Measurements from ENCODE around the gene EXOC4.

EXOC4 gene

DNA sequence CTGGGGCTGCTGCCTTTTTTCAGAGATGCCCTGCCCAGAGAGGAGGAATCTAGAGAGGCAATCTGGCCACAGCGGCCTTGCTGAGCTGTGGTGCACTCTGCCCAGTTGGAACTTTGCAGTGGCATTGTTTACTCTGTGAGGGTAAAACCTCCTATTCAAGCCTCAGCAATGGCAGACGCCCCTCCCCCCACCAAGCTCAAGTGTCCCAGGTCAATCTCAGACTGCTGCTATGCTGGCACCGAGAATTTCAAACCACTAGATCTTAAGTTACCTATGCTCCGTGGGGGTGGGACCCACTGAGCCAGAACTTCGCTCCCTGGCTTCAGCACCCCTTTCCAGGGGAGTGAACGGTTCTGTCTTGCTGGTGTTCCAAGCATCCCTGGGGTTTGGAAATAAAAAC, 77.2 kb downstream of the EXOC4 start:
- H3K4me3 ChIP-seq = no peak overlapping the region
- peaks cover 2% of the 10 kb centered on the region for H3K36me3 ChIP-seq (ENCODE audit: insufficient read depth, low read length)
- H3K9me3 ChIP-seq (ENCODE audit: low read depth, low read length) = no peaks in the 10 kb centered on the region
- H3K27ac ChIP-seq = no peak overlapping the region
- no peak for DNase-seq (ENCODE audit: low read depth, low spot score)
- H3K9ac ChIP-seq (ENCODE audit: insufficient read length) = no peak overlapping the region
- TF ChIP-seq EZH2 (IDR thresholded peaks at IDR 0.05) (no peak), POLR2AphosphoS5 (IDR thresholded peaks at IDR 0.05; ENCODE audit: borderline replicate concordance, low read depth, low read length) (no peak), FOXP2 (optimal IDR thresholded peaks at IDR 0.05; ENCODE audit: control extremely low read depth, extremely low read length, insufficient read depth) (no peak)

DNA sequence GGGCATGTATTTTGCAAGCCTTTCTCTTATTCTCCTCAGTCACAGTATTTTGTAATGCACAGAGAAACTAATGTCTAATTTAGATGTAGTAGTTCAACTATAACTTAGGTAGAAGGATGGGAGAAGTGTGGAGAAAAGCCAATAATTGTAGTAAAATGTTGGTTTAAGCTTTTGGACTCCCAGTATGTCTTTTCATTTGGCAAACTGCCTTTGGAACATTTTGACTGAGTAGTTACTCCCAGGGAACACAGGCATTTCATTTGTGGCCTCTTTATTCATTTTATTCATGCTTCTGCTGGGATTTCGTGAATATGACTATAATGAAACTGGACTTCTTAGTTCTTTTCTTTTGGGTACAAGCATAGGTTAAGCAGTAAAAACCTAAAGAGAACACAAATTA, 79.0 kb downstream of the EXOC4 start:
- Histone ChIP-seq H3K27ac (no peak overlapping the region), H3K36me3 (ENCODE audit: insufficient read depth, low read length) (peaks cover 15% of the 10 kb centered on the region), H3K9me3 (ENCODE audit: low read depth, low read length) (no peaks in the 10 kb centered on the region), H3K4me3 (no peak overlapping the region), H3K9ac (ENCODE audit: insufficient read length) (no peak overlapping the region)
- DNase-seq (ENCODE audit: low read depth, low spot score) = no peak
- TF ChIP-seq EZH2 (IDR thresholded peaks at IDR 0.05) = no peak
- no peak for TF ChIP-seq FOXP2 (optimal IDR thresholded peaks at IDR 0.05; ENCODE audit: control extremely low read depth, extremely low read length, insufficient read depth)
- TF ChIP-seq POLR2AphosphoS5 (IDR thresholded peaks at IDR 0.05; ENCODE audit: borderline replicate concordance, low read depth, low read length) = no peak

DNA sequence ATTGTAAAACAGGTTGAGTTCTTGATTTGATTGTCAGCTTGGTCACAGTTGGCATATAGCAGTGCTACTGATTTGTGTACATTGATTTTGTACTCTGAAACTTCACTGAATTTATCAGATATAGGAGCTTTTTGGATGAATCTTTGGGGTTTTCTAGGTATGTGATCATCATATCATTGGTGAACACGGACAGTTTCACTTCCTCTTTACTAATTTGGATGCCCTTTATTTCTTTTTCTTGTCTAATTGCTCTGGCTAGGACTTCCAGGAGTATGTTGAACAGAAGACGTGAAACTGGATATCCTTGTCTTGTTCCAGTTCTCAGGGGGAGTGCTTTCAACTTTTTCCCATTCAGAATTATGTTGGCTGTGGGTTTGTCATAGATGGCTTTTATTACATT, 86.9 kb downstream of the EXOC4 start:
- H3K9me3 ChIP-seq (ENCODE audit: low read depth, low read length) = 0 out of 2 replicates have a peak, but pooled peaks cover 5% of the 10 kb centered on the region
- H3K36me3 ChIP-seq (ENCODE audit: insufficient read depth, low read length) = peaks cover 24% of the 10 kb centered on the region
- no peak overlapping the region for H3K27ac ChIP-seq
- H3K9ac ChIP-seq (ENCODE audit: insufficient read length) = no peak overlapping the region
- TF ChIP-seq FOXP2 (optimal IDR thresholded peaks at IDR 0.05; ENCODE audit: control extremely low read depth, extremely low read length, insufficient read depth) (no peak), POLR2AphosphoS5 (IDR thresholded peaks at IDR 0.05; ENCODE audit: borderline replicate concordance, low read depth, low read length) (no peak), EZH2 (IDR thresholded peaks at IDR 0.05) (no peak)
- H3K4me3 ChIP-seq = no peak overlapping the region
- no peak for DNase-seq (ENCODE audit: low read depth, low spot score)

DNA sequence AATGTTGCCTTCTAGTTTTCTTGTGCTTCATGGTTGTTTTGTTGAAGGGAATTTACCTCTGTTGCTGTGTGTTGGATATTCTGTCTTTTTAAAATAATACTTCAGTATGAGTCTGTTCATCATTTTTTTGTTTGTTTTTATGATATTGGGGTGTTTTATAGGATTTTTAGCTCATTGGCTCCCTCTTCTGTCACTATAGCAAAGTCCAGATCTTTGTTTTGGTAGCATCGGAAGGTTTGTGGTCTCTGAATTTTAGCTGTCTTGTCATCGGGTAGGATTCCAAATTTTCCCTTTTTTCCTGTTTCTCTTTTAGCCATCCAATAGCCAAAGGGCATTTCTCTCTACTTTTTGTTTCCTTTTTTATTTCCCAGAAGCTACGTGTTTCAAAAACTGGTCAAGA, 91.4 kb downstream of the EXOC4 start:
- peaks cover 8% of the 10 kb centered on the region; the same call in 1 of the 2 replicates for H3K36me3 ChIP-seq (ENCODE audit: insufficient read depth, low read length)
- H3K9ac ChIP-seq (ENCODE audit: insufficient read length) = no peak overlapping the region
- TF ChIP-seq EZH2 (IDR thresholded peaks at IDR 0.05) = no peak
- no peak overlapping the region for H3K27ac ChIP-seq
- H3K4me3 ChIP-seq = no peak overlapping the region
- no peak for DNase-seq (ENCODE audit: low read depth, low spot score)
- H3K9me3 ChIP-seq (ENCODE audit: low read depth, low read length) = 0 out of 2 replicates have a peak, but pooled peaks cover 5% of the 10 kb centered on the region

DNA sequence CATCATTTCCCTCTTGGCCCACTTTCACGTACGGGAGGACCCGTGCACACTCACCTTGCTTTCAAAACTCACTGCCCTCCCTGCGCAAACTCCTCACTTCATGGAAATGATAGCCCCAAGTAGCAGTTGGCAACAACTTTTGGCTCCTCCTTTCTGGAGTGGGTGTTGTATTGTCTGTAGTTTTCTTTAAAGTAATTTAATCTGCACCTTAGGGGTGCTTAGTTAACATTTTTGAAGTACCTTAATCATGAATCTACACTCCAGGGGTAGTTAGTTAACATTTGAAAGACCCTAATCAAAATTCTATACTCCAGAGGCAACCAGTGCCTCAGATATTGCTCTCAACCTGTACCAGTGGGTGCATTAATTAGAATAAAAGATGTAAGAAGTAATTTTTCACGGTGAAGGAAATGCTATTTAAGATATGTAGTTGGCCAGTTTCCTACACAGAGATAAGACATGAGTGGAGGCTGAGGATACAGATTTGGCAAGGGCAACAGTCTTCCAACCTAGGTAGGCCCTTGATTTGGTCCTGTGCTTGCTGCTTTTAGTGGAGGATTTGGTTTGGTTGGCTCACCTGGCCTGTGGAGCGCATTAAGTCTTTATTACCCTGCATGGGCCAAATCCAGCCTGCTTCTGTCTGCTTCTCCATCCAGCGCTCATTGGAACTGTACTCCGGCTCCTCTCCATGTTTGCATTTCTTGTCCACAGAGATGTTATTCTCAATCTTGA, 93.0 kb downstream of the EXOC4 start:
- TF ChIP-seq EZH2 (IDR thresholded peaks at IDR 0.05) = no peak
- no peak for TF ChIP-seq POLR2AphosphoS5 (IDR thresholded peaks at IDR 0.05; ENCODE audit: borderline replicate concordance, low read depth, low read length)
- no peak for TF ChIP-seq FOXP2 (optimal IDR thresholded peaks at IDR 0.05; ENCODE audit: control extremely low read depth, extremely low read length, insufficient read depth)
- H3K27ac ChIP-seq = no peak overlapping the region

DNA sequence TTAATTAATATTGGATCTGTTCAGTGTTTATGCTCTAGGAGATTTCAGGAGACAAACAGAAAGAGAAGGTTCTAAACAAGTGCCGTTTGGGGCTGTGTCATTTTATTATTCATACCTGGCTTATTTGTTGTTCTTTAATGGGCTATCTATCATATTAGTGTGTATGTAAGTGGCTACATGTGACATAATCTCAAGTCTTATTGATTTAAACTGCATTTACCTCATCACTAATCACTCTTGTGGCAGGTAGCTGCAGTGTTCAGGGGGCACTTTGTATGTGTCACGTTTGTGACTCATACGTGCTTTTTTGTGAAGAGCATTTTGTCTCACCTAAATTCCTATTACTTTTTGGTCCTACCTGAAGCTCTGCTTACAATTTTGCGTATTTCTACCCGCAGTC, 95.4 kb downstream of the EXOC4 start:
- no peak overlapping the region for H3K4me3 ChIP-seq
- TF ChIP-seq POLR2AphosphoS5 (IDR thresholded peaks at IDR 0.05; ENCODE audit: borderline replicate concordance, low read depth, low read length) (no peak), EZH2 (IDR thresholded peaks at IDR 0.05) (no peak)
- no peak for DNase-seq (ENCODE audit: low read depth, low spot score)
- H3K9ac ChIP-seq (ENCODE audit: insufficient read length) = no peak overlapping the region
- H3K27ac ChIP-seq = no peak overlapping the region
- H3K9me3 ChIP-seq (ENCODE audit: low read depth, low read length) = peaks cover 19% of the 10 kb centered on the region; the same call in 1 of the 2 replicates
- H3K36me3 ChIP-seq (ENCODE audit: insufficient read depth, low read length) = peaks cover 10% of the 10 kb centered on the region; the same call in 1 of the 2 replicates

More for the DNA sequence above, 93.0 kb downstream of the EXOC4 start:
- no peak overlapping the region for H3K9ac ChIP-seq (ENCODE audit: insufficient read length)
- no peak for DNase-seq (ENCODE audit: low read depth, low spot score)
- H3K36me3 ChIP-seq (ENCODE audit: insufficient read depth, low read length) = peaks cover 4% of the 10 kb centered on the region; the same call in 1 of the 2 replicates
- H3K4me3 ChIP-seq = no peak overlapping the region
- 0 out of 2 replicates have a peak, but pooled peaks cover under 1% of the 10 kb centered on the region for H3K9me3 ChIP-seq (ENCODE audit: low read depth, low read length)

DNA sequence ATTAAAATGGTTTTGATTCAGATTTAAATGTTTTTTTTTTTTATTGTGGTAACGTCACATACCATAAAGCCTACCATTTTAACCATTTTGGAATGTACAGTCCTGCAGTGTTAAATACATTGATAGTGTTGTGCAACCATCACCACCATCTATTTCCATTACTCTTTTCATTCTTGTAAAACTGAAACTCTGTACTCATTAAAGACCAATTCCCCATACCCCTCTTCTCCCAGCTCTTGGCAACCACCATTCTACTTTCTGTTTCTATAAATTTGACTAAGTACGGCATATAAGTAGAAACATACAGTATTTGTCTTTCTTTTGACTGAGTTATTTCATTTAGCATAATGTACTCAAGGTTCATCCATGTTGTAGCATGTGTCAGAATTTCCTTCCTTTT, 96.2 kb downstream of the EXOC4 start:
- Histone ChIP-seq H3K36me3 (ENCODE audit: insufficient read depth, low read length) (peaks cover 15% of the 10 kb centered on the region; the same call in 1 of the 2 replicates), H3K9ac (ENCODE audit: insufficient read length) (no peak overlapping the region), H3K4me3 (no peak overlapping the region), H3K27ac (no peak overlapping the region), H3K9me3 (ENCODE audit: low read depth, low read length) (peaks cover 21% of the 10 kb centered on the region; the same call in 1 of the 2 replicates)
- DNase-seq (ENCODE audit: low read depth, low spot score) = no peak
- TF ChIP-seq FOXP2 (optimal IDR thresholded peaks at IDR 0.05; ENCODE audit: control extremely low read depth, extremely low read length, insufficient read depth) (no peak), POLR2AphosphoS5 (IDR thresholded peaks at IDR 0.05; ENCODE audit: borderline replicate concordance, low read depth, low read length) (no peak), EZH2 (IDR thresholded peaks at IDR 0.05) (no peak)

DNA sequence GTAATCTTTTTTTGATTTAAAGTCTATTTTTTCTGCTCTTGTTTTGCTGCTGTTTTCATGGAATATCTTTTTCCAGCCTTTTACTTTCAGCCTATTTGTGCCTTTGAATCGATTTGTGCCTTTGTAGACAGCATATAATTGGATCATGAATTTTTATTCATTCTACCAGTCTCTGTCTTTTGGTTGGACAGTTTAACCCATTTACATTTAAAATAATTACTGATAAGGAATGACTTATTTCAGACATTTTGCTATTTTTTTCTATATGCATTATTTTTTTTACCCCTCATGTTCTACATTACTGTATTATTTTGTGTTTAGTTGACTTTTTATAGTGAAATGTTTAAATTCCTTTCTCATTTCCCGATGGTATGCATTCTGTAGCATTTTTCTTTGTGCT, 99.6 kb downstream of the EXOC4 start:
- TF ChIP-seq EZH2 (IDR thresholded peaks at IDR 0.05) = no peak
- TF ChIP-seq FOXP2 (optimal IDR thresholded peaks at IDR 0.05; ENCODE audit: control extremely low read depth, extremely low read length, insufficient read depth) = no peak
- no peak for TF ChIP-seq POLR2AphosphoS5 (IDR thresholded peaks at IDR 0.05; ENCODE audit: borderline replicate concordance, low read depth, low read length)
- Histone ChIP-seq H3K9me3 (ENCODE audit: low read depth, low read length) (peaks cover 21% of the 10 kb centered on the region; the same call in 1 of the 2 replicates), H3K36me3 (ENCODE audit: insufficient read depth, low read length) (peaks cover 15% of the 10 kb centered on the region; the same call in 1 of the 2 replicates)

More for the DNA sequence above, 99.6 kb downstream of the EXOC4 start:
- no peak overlapping the region for H3K4me3 ChIP-seq
- no peak for DNase-seq (ENCODE audit: low read depth, low spot score)
- H3K27ac ChIP-seq = no peak overlapping the region
- no peak overlapping the region for H3K9ac ChIP-seq (ENCODE audit: insufficient read length)

All from SK-N-MC (cell line).